ENCODE measurements around the gene TMEM256. TPM values are rescaled to one million over a fixed set of nuclear protein-coding genes. Genes with fewer than 3 reads are reported as not detected.

Gene TMEM256
- total and polyA plus RNA-seq, 2 donors (not counting 3 experiments of a cell fraction or from before 2014, with no cell fraction given) = 67.4 to 148 TPM

- CTCF ChIA-PET = interaction anchor here (0.8 to 3.0 kb wide), 6 partner anchors 8 to 120 kb away, joined by 3 to 17 read pairs (median 3); partner anchors contain the start of gene PLSCR3
- FAIRE-seq = peak; percentile 24
Observed at GRCh38 chr17:7440113-7440833, 36.4 kb upstream of the TMEM256 start.

GRCh38 chr17:7439462-7440112 lies 35.7 kb upstream of the TMEM256 start, which contains the start of gene FGF11:
Gene FGF11, plus strand, starts transcription at chr17:7439512. Its CDS starts 109 bp downstream, at chr17:7439621.
- Histone ChIP-seq H3K9me3 (replicated peaks; ENCODE audit: control insufficient read depth, insufficient read depth, low read length) (no peaks in the 10 kb centered on the region), H3K9me1 (replicated peaks; ENCODE audit: control insufficient read depth, extremely low read depth, insufficient read depth, low read length) (no peaks in the 10 kb centered on the region), H3K36me3 (ENCODE audit: control insufficient read depth in 2 of 2, extremely low read depth in 1 of 2, insufficient read depth in 2 of 2, low read length in 2 of 2) (no peaks in the 10 kb centered on the region), H3K4me3 (replicated peaks in 1 of 3; ENCODE audit: insufficient read depth in 1 of 3, low read depth in 1 of 3, low read length in 3 of 3) (peak within 1 kb of the TSS; percentile 27 to 30 (median 29)), H3K27me3 (ENCODE audit: control insufficient read depth in 2 of 2, insufficient read depth in 2 of 2, low read length in 2 of 2) (peaks cover 20 to 28% of the 10 kb centered on the region in 2 experiments), H4K20me1 (replicated peaks; ENCODE audit: control insufficient read depth, extremely low read depth, insufficient read depth, low read length) (no peaks in the 10 kb centered on the region), H3K4me1 (ENCODE audit: control insufficient read depth, extremely low read depth, insufficient read depth, low read length) (peaks cover 28% of the 10 kb centered on the region), H3K9ac (replicated peaks; ENCODE audit: extremely low read depth, insufficient read depth, low read length) (no peak within 1 kb of the TSS), H2AFZ (ENCODE audit: low read depth, low read length) (peak within 1 kb of the TSS; percentile 65), H3K4me2 (ENCODE audit: insufficient read depth, low read length) (peak within 1 kb of the TSS; percentile 63), H3K27ac (ENCODE audit: insufficient read depth, low read depth, low read length) (no peak within 1 kb of the TSS), H3K79me2 (ENCODE audit: control insufficient read depth, insufficient read depth, low read length) (no peaks in the 10 kb centered on the region)
- intact Hi-C loops (cut with micrococcal nuclease) = loop anchor here (5.0 kb wide), 2 partner anchors 187 to 248 kb away; partner anchors contain the start of genes CTDNEP1, ELP5, TP53 and WRAP53
- dilution Hi-C loops (cut with MboI; ENCODE audit: extremely low pct_ligation_motif_present, low sequenced_read_pairs) = no loop called here
- POLR2A ChIA-PET = interaction anchor here (1.1 to 1.6 kb wide), 2 partner anchors 39 to 45 kb away, joined by 3 to 6 read pairs; partner anchors contain the start of genes POLR2A and ZBTB4
- TF ChIP-seq POLR2AphosphoS5 (IDR thresholded peaks at IDR 0.05; ENCODE audit: insufficient read depth, low read depth, low read length) (no peak), EZH2 (IDR thresholded peaks at IDR 0.05; ENCODE audit: borderline replicate concordance, low read depth, low read length, severe bottlenecking) (peak; percentile 84)
- no peak for FAIRE-seq
- CTCF ChIA-PET = interaction anchor here (0.8 to 3.0 kb wide), 4 partner anchors 9 to 121 kb away, joined by 3 to 17 read pairs (median 4); partner anchors contain the start of gene PLSCR3
- no peak for DNase-seq (ENCODE audit: low read depth, low spot score)
- no TSS peak for BruUV-seq (replicated peaks)

More at GRCh38 chr17:7440113-7440833, 36.4 kb upstream of the TMEM256 start:
- no peak overlapping the region for H3K27ac ChIP-seq (ENCODE audit: insufficient read depth, low read depth, low read length)
- H3K36me3 ChIP-seq (ENCODE audit: control insufficient read depth in 2 of 2, extremely low read depth in 1 of 2, insufficient read depth in 2 of 2, low read length in 2 of 2) = no peaks in the 10 kb centered on the region
- peak overlapping the region; percentile 65 for H2AFZ ChIP-seq (ENCODE audit: low read depth, low read length)
- no peaks in the 10 kb centered on the region for H3K9me1 ChIP-seq (replicated peaks; ENCODE audit: control insufficient read depth, extremely low read depth, insufficient read depth, low read length)
- no peaks in the 10 kb centered on the region for H4K20me1 ChIP-seq (replicated peaks; ENCODE audit: control insufficient read depth, extremely low read depth, insufficient read depth, low read length)
- H3K4me2 ChIP-seq (ENCODE audit: insufficient read depth, low read length) = peak overlapping the region; percentile 63
- H3K4me1 ChIP-seq (ENCODE audit: control insufficient read depth, extremely low read depth, insufficient read depth, low read length) = peaks cover 33% of the 10 kb centered on the region
- peak overlapping the region; percentile 27 to 30 (median 29) for H3K4me3 ChIP-seq (replicated peaks in 1 of 3; ENCODE audit: insufficient read depth in 1 of 3, low read depth in 1 of 3, low read length in 3 of 3)
- dilution Hi-C loops (cut with MboI; ENCODE audit: extremely low pct_ligation_motif_present, low sequenced_read_pairs) (no loop called here), intact Hi-C loops (cut with micrococcal nuclease) (no loop called here)
- DNase-seq (ENCODE audit: low read depth, low spot score) = peak; percentile 26
- POLR2A ChIA-PET = interaction anchor here (1.1 to 1.6 kb wide), 3 partner anchors 39 to 134 kb away, joined by 3 to 6 read pairs (median 5); partner anchors contain the start of genes POLR2A and ZBTB4
- H3K27me3 ChIP-seq (ENCODE audit: control insufficient read depth in 2 of 2, insufficient read depth in 2 of 2, low read length in 2 of 2) = peaks cover 20 to 28% of the 10 kb centered on the region in 2 experiments
- no peak overlapping the region for H3K9ac ChIP-seq (replicated peaks; ENCODE audit: extremely low read depth, insufficient read depth, low read length)
- no TSS peak for BruUV-seq (replicated peaks)
- H3K79me2 ChIP-seq (ENCODE audit: control insufficient read depth, insufficient read depth, low read length) = no peaks in the 10 kb centered on the region
- H3K9me3 ChIP-seq (replicated peaks; ENCODE audit: control insufficient read depth, insufficient read depth, low read length) = no peaks in the 10 kb centered on the region
- TF ChIP-seq MYC (IDR thresholded peaks at IDR 0.05; ENCODE audit: low read depth, low read length) = no peak
- no peak for TF ChIP-seq FOS (IDR thresholded peaks at IDR 0.05; ENCODE audit: borderline replicate concordance, insufficient read depth, low read length)
- TF ChIP-seq EZH2 (IDR thresholded peaks at IDR 0.05; ENCODE audit: borderline replicate concordance, low read depth, low read length, severe bottlenecking) = peak; percentile 81
- no peak for TF ChIP-seq GATA2 (IDR thresholded peaks at IDR 0.05; ENCODE audit: insufficient read depth, insufficient read length, low read depth, low read length)

All from endothelial cell of umbilical vein (primary cell).